Measurements from ENCODE around the gene HAUS7.

Gene HAUS7

GRCh38 chrX:153470411-153471363, at the start of gene HAUS7:
TSS of gene HAUS7 (minus strand) at chrX:153470576. CDS start at chrX:153470557, 19 bp downstream.
- peak; percentile 77 for DNase-seq

GRCh38 chrX:153519569-153520286, 49.4 kb upstream of the HAUS7 start:
- no peak for DNase-seq

GRCh38 chrX:153517946-153518834, 47.8 kb upstream of the HAUS7 start:
- no peak for DNase-seq

- DNase-seq, result no peak
Measured at GRCh38 chrX:153517423-153517822, 47.0 kb upstream of the HAUS7 start, which contains the start of gene ATP2B3. TSS of gene ATP2B3 (plus strand) at chrX:153517642. CDS start at chrX:153536248, 18,606 bp downstream.

- DNase-seq, result no peak
Measured at GRCh38 chrX:153516073-153516472, 45.7 kb upstream of the HAUS7 start.

- no peak for DNase-seq
Measured at GRCh38 chrX:153515435-153515834, 45.1 kb upstream of the HAUS7 start.

- no peak for DNase-seq
Measured at GRCh38 chrX:153514259-153514658, 43.9 kb upstream of the HAUS7 start.

GRCh38 chrX:153513265-153513664, 42.9 kb upstream of the HAUS7 start:
- DNase-seq, result no peak

GRCh38 chrX:153512501-153512893, 42.1 kb upstream of the HAUS7 start:
- no peak for DNase-seq

GRCh38 chrX:153511784-153512500, 41.6 kb upstream of the HAUS7 start:
- DNase-seq, result no peak

GRCh38 chrX:153510383-153510782, 40.0 kb upstream of the HAUS7 start:
- no peak for DNase-seq

- DNase-seq, result no peak
Measured at GRCh38 chrX:153509592-153509991, 39.2 kb upstream of the HAUS7 start.

- no peak for DNase-seq
Measured at GRCh38 chrX:153507484-153508178, 37.3 kb upstream of the HAUS7 start.

- DNase-seq, result no peak
Measured at GRCh38 chrX:153505361-153505760, 35.0 kb upstream of the HAUS7 start.

GRCh38 chrX:153504445-153505016, 34.2 kb upstream of the HAUS7 start:
- DNase-seq, result no peak

- no peak for DNase-seq
Measured at GRCh38 chrX:153502796-153503195, 32.4 kb upstream of the HAUS7 start.

GRCh38 chrX:153502131-153502530, 31.8 kb upstream of the HAUS7 start:
- no peak for DNase-seq

GRCh38 chrX:153501530-153501929, 31.2 kb upstream of the HAUS7 start:
- no peak for DNase-seq

- DNase-seq, result no peak
Measured at GRCh38 chrX:153500676-153501280, 30.4 kb upstream of the HAUS7 start.

GRCh38 chrX:153499876-153500275, 29.5 kb upstream of the HAUS7 start:
- DNase-seq, result no peak

GRCh38 chrX:153499341-153499740, 29.0 kb upstream of the HAUS7 start:
- no peak for DNase-seq

Measured in NCI-H187 treated with DMSO at 0.1 percent for 48 hours (cell line).